Dendritic cell treated with granulocyte-macrophage colony-stimulating factor and Interleukin-4, amounts not matched to agents 40 ng/mL and 50 ng/mL, for 4 days (primary cell): Measurements from ENCODE around the gene RNF157.
A peak's percentile ranks its signal among the peaks of the same experiment; 100 is the strongest.

Experiments used
- H3K27ac Mint-ChIP-seq: one replicate; pipeline ENCODE4 v1.8.0; 2022; ENCODE audit warnings: mild to moderate bottlenecking, mixed read lengths
- H3K27me3 Mint-ChIP-seq: one replicate; pipeline ENCODE4 v1.8.0; 2022; ENCODE audit warnings: mild to moderate bottlenecking, mixed read lengths
- H3K36me3 Mint-ChIP-seq: one replicate; pipeline ENCODE4 v1.8.0; 2022; ENCODE audit warnings: low read depth, mixed read lengths
- H3K4me1 Mint-ChIP-seq: one replicate; pipeline ENCODE4 v1.8.0; 2022; ENCODE audit warnings: low read depth, mixed read lengths
- H3K4me3 Mint-ChIP-seq: one replicate; pipeline ENCODE4 v1.8.0; 2022; ENCODE audit warnings: mild to moderate bottlenecking, moderate library complexity, mixed read lengths
- H3K9me3 Mint-ChIP-seq: one replicate; pipeline ENCODE4 v1.8.0; 2022; ENCODE audit warnings: mixed read lengths
- intact Hi-C: fragments of 100-400 bp; cut with micrococcal nuclease; formaldehyde crosslinking; loops from one replicate; pipeline ENCODE4 v1.15.0; 2022

RNF157 gene

GRCh38 chr17:76240461-76241203 lies at the start of gene RNF157:
Gene RNF157 (minus strand): TSS chr17:76240493. CDS start chr17:76240240, 253 bp downstream.
- Mint-ChIP-seq H3K36me3 (no peaks in the 10 kb centered on the region), H3K4me3 (peak within 1 kb of the TSS; percentile 72), H3K27ac (peak within 1 kb of the TSS; percentile 20), H3K4me1 (peaks cover 15% of the 10 kb centered on the region), H3K27me3 (peaks cover 70% of the 10 kb centered on the region), H3K9me3 (no peaks in the 10 kb centered on the region)
- intact Hi-C loops, result loop anchor here (5.0 kb wide), 1 partner anchor 37 kb away; no protein-coding TSS in a partner anchor

GRCh38 chr17:76281573-76282371 lies 41.5 kb upstream of the RNF157 start:
- H3K27me3 Mint-ChIP-seq, result peaks cover 9% of the 10 kb centered on the region
- H3K27ac Mint-ChIP-seq, result no peak overlapping the region
- H3K36me3 Mint-ChIP-seq, result no peaks in the 10 kb centered on the region
- H3K4me1 Mint-ChIP-seq, result peaks cover 10% of the 10 kb centered on the region
- intact Hi-C loops, result no loop called here
- H3K4me3 Mint-ChIP-seq, result no peak overlapping the region
- no peaks in the 10 kb centered on the region for H3K9me3 Mint-ChIP-seq

GRCh38 chr17:76280650-76281049 lies 40.4 kb upstream of the RNF157 start:
- H3K36me3 Mint-ChIP-seq, result no peaks in the 10 kb centered on the region
- no peaks in the 10 kb centered on the region for H3K9me3 Mint-ChIP-seq
- H3K27me3 Mint-ChIP-seq, result peaks cover 9% of the 10 kb centered on the region
- H3K4me3 Mint-ChIP-seq, result no peak overlapping the region
- H3K27ac Mint-ChIP-seq, result no peak overlapping the region
- peaks cover 20% of the 10 kb centered on the region for H3K4me1 Mint-ChIP-seq
- intact Hi-C loops, result no loop called here

- intact Hi-C loops, result loop anchor here (1.0 to 5.0 kb wide), 3 partner anchors 38 to 159 kb away; partner anchors contain the start of gene RNF157
- peaks cover 29% of the 10 kb centered on the region for H3K4me1 Mint-ChIP-seq
- H3K9me3 Mint-ChIP-seq, result no peaks in the 10 kb centered on the region
- H3K4me3 Mint-ChIP-seq, result no peak overlapping the region
- no peaks in the 10 kb centered on the region for H3K36me3 Mint-ChIP-seq
- H3K27me3 Mint-ChIP-seq, result peaks cover 9% of the 10 kb centered on the region
- no peak overlapping the region for H3K27ac Mint-ChIP-seq
Observed at GRCh38 chr17:76279742-76280287, 39.5 kb upstream of the RNF157 start.

GRCh38 chr17:76278952-76279741 lies 38.9 kb upstream of the RNF157 start:
- intact Hi-C loops, result loop anchor here (1.0 to 5.0 kb wide), 3 partner anchors 37 to 158 kb away; partner anchors contain the start of gene RNF157
- Mint-ChIP-seq H3K4me3 (no peak overlapping the region), H3K27me3 (peaks cover 9% of the 10 kb centered on the region), H3K4me1 (peaks cover 30% of the 10 kb centered on the region), H3K27ac (no peak overlapping the region), H3K9me3 (no peaks in the 10 kb centered on the region), H3K36me3 (no peaks in the 10 kb centered on the region)

GRCh38 chr17:76278268-76278908 lies 38.1 kb upstream of the RNF157 start:
- Mint-ChIP-seq H3K27ac (no peak overlapping the region), H3K4me1 (peaks cover 30% of the 10 kb centered on the region), H3K27me3 (peaks cover 9% of the 10 kb centered on the region), H3K9me3 (no peaks in the 10 kb centered on the region), H3K36me3 (no peaks in the 10 kb centered on the region), H3K4me3 (no peak overlapping the region)
- intact Hi-C loops, result loop anchor here (2.0 to 5.0 kb wide), 2 partner anchors 36 to 94 kb away; partner anchors contain the start of gene RNF157

- H3K27me3 Mint-ChIP-seq, result peaks cover 9% of the 10 kb centered on the region
- peaks cover 35% of the 10 kb centered on the region for H3K4me1 Mint-ChIP-seq
- no peak overlapping the region for H3K27ac Mint-ChIP-seq
- H3K4me3 Mint-ChIP-seq, result no peak overlapping the region
- intact Hi-C loops, result loop anchor here (2.0 to 5.0 kb wide), 2 partner anchors 35 to 93 kb away; partner anchors contain the start of gene RNF157
- H3K9me3 Mint-ChIP-seq, result no peaks in the 10 kb centered on the region
- no peaks in the 10 kb centered on the region for H3K36me3 Mint-ChIP-seq
Observed at GRCh38 chr17:76277300-76278267, 37.3 kb upstream of the RNF157 start.

GRCh38 chr17:76276461-76277299 lies 36.4 kb upstream of the RNF157 start:
- H3K27me3 Mint-ChIP-seq, result peaks cover 9% of the 10 kb centered on the region
- intact Hi-C loops, result loop anchor here (5.0 kb wide), 1 partner anchor 34 kb away; the partner anchor contains the start of gene RNF157
- no peak overlapping the region for H3K27ac Mint-ChIP-seq
- peaks cover under 1% of the 10 kb centered on the region for H3K36me3 Mint-ChIP-seq
- no peaks in the 10 kb centered on the region for H3K9me3 Mint-ChIP-seq
- H3K4me1 Mint-ChIP-seq, result peaks cover 42% of the 10 kb centered on the region
- H3K4me3 Mint-ChIP-seq, result no peak overlapping the region

- H3K4me3 Mint-ChIP-seq, result no peak overlapping the region
- H3K27me3 Mint-ChIP-seq, result peaks cover 9% of the 10 kb centered on the region
- intact Hi-C loops, result loop anchor here (5.0 kb wide), 1 partner anchor 34 kb away; the partner anchor contains the start of gene RNF157
- H3K4me1 Mint-ChIP-seq, result peaks cover 49% of the 10 kb centered on the region
- peaks cover 7% of the 10 kb centered on the region for H3K36me3 Mint-ChIP-seq
- no peak overlapping the region for H3K27ac Mint-ChIP-seq
- H3K9me3 Mint-ChIP-seq, result no peaks in the 10 kb centered on the region
Observed at GRCh38 chr17:76276069-76276431, 35.8 kb upstream of the RNF157 start.

- H3K9me3 Mint-ChIP-seq, result no peaks in the 10 kb centered on the region
- peaks cover 6% of the 10 kb centered on the region for H3K27me3 Mint-ChIP-seq
- intact Hi-C loops, result loop anchor here (5.0 kb wide), 1 partner anchor 33 kb away; the partner anchor contains the start of gene RNF157
- peaks cover 53% of the 10 kb centered on the region for H3K4me1 Mint-ChIP-seq
- no peak overlapping the region for H3K27ac Mint-ChIP-seq
- H3K4me3 Mint-ChIP-seq, result no peak overlapping the region
- peaks cover 12% of the 10 kb centered on the region for H3K36me3 Mint-ChIP-seq
Observed at GRCh38 chr17:76275382-76276068, 35.2 kb upstream of the RNF157 start.
